ENCODE data around the gene RMC1.
"Not testable (repeated sequence)": the region's sequence is repeated elsewhere in the genome, so short reads cannot be mapped to it uniquely, and the experiment has no call there.

RMC1 gene

GRCh38 chr18:23498117-23498516, 5.2 kb upstream of the RMC1 start:
- DNase-seq (ENCODE audit: low read depth, low spot score) = no peak

- no peak for DNase-seq (ENCODE audit: low read depth, low spot score)
These were observed 4.4 kb upstream of the RMC1 start for GRCh38 chr18:23498877-23499276.

- no peak for DNase-seq (ENCODE audit: low read depth, low spot score)
These were observed 4.0 kb upstream of the RMC1 start for GRCh38 chr18:23499291-23499781.

- DNase-seq (ENCODE audit: low read depth, low spot score) = no peak
These were observed 1.7 kb upstream of the RMC1 start for GRCh38 chr18:23501626-23502025.

GRCh38 chr18:23502516-23503037, 734 bp upstream of the RMC1 start:
- no peak for DNase-seq (ENCODE audit: low read depth, low spot score)

GRCh38 chr18:23503963-23504344, 643 bp downstream of the RMC1 start:
- DNase-seq (ENCODE audit: low read depth, low spot score) = no peak

- DNase-seq (ENCODE audit: low read depth, low spot score) = no peak
These were observed 1.4 kb downstream of the RMC1 start for GRCh38 chr18:23504720-23505119.

- DNase-seq (ENCODE audit: low read depth, low spot score) = no peak
These were observed 3.1 kb downstream of the RMC1 start for GRCh38 chr18:23506393-23506792.

GRCh38 chr18:23510923-23511322, 7.6 kb downstream of the RMC1 start:
- DNase-seq (ENCODE audit: low read depth, low spot score) = not testable (repeated sequence)

GRCh38 chr18:23512216-23512615, 8.9 kb downstream of the RMC1 start:
- not testable (repeated sequence) for DNase-seq (ENCODE audit: low read depth, low spot score)

GRCh38 chr18:23512641-23513040, 9.3 kb downstream of the RMC1 start:
- no peak for DNase-seq (ENCODE audit: low read depth, low spot score)

- peak; percentile 55 for DNase-seq (ENCODE audit: low read depth, low spot score)
These were observed 12.7 kb downstream of the RMC1 start for GRCh38 chr18:23515911-23516546.

- DNase-seq (ENCODE audit: low read depth, low spot score) = no peak
These were observed 16.4 kb downstream of the RMC1 start for GRCh38 chr18:23519734-23520133.

- DNase-seq (ENCODE audit: low read depth, low spot score) = no peak
These were observed 18.0 kb downstream of the RMC1 start for GRCh38 chr18:23521271-23521670.

- DNase-seq (ENCODE audit: low read depth, low spot score) = no peak
These were observed 18.6 kb downstream of the RMC1 start for GRCh38 chr18:23521907-23522306.

GRCh38 chr18:23523429-23524212, 20.3 kb downstream of the RMC1 start:
- no peak for DNase-seq (ENCODE audit: low read depth, low spot score)

GRCh38 chr18:23524213-23524707, 20.9 kb downstream of the RMC1 start:
- DNase-seq (ENCODE audit: low read depth, low spot score) = no peak

GRCh38 chr18:23526501-23527063, 23.3 kb downstream of the RMC1 start:
- DNase-seq (ENCODE audit: low read depth, low spot score) = no peak

- no peak for DNase-seq (ENCODE audit: low read depth, low spot score)
These were observed 25.5 kb downstream of the RMC1 start for GRCh38 chr18:23528580-23529472.

- DNase-seq (ENCODE audit: low read depth, low spot score) = no peak
These were observed 26.3 kb downstream of the RMC1 start for GRCh38 chr18:23529604-23530003.

GRCh38 chr18:23530195-23530594, 26.9 kb downstream of the RMC1 start:
- DNase-seq (ENCODE audit: low read depth, low spot score) = no peak
